ENCODE results near the gene PPP2R3B.

GRCh38 chrX:307261-308111 lies 79.2 kb downstream of the PPP2R3B start:
- no peak for TF ChIP-seq CTCF (conservative IDR thresholded peaks at IDR 0.05; ENCODE audit: low read depth, low read length)
- no peak for TF ChIP-seq POLR2A (IDR thresholded peaks at IDR 0.05; ENCODE audit: low read depth, low read length)
- TF ChIP-seq USF2 (IDR thresholded peaks at IDR 0.05; ENCODE audit: low read depth, low read length) = no peak
- TF ChIP-seq RAD21 (IDR thresholded peaks at IDR 0.05; ENCODE audit: low read length) = no peak
- no peak for TF ChIP-seq MXI1 (IDR thresholded peaks at IDR 0.05; ENCODE audit: borderline replicate concordance, low read depth, low read length)
